Thymus (tissue), 11 donors: ENCODE data around the gene VTCN1. TPM values are rescaled to one million over a fixed set of nuclear protein-coding genes. Genes with fewer than 3 reads are reported as not detected.
"Not testable (repeated sequence)": the region's sequence is repeated elsewhere in the genome, so short reads cannot be mapped to it uniquely, and the experiment has no call there.

Experiments
- DNase-seq, 9 donors: peaks; one replicate each; pipeline ENCODE4 v3.0.0-alpha.2; 2013; ENCODE audit warnings: low spot score in 9 of 9, low read depth in 6 of 9, missing footprints in 1 of 9
- H3K27ac ChIP-seq, 2 donors: one replicate each; pipeline ENCODE4 v1.5.1; 2013; ENCODE audit warnings: control low read depth in 1 of 2, low read depth in 1 of 2, low read length in 1 of 2, mild to moderate bottlenecking in 1 of 2, moderate library complexity in 1 of 2
- H3K27me3 ChIP-seq, 2 donors: one replicate each; pipeline ENCODE4 v1.5.1; 2013; ENCODE audit warnings: low read length in 1 of 2; ENCODE audit not compliant: control insufficient read depth in 2 of 2, insufficient read depth in 1 of 2
- H3K36me3 ChIP-seq, 2 donors: one replicate each; pipeline ENCODE4 v1.5.1; 2013; ENCODE audit warnings: low read length in 1 of 2, mild to moderate bottlenecking in 1 of 2, moderate library complexity in 1 of 2; ENCODE audit not compliant: control insufficient read depth in 2 of 2, insufficient read depth in 2 of 2
- H3K4me1 ChIP-seq, 2 donors: one replicate each; pipeline ENCODE4 v1.5.1; 2013; ENCODE audit warnings: low read length in 2 of 2; ENCODE audit not compliant: control insufficient read depth in 2 of 2, insufficient read depth in 2 of 2
- H3K4me3 ChIP-seq, 2 donors: one replicate each; pipeline ENCODE4 v1.5.1; 2013; ENCODE audit warnings: low read length in 2 of 2, control low read depth in 1 of 2, mild to moderate bottlenecking in 1 of 2
- H3K9me3 ChIP-seq, 2 donors: one replicate each; pipeline ENCODE4 v1.5.1; 2013; ENCODE audit warnings: low read length in 1 of 2, mild to moderate bottlenecking in 1 of 2; ENCODE audit not compliant: control insufficient read depth in 2 of 2, insufficient read depth in 1 of 2
- WGBS: extraction: QIAGEN DNeasy Blood & Tissue Kit; methylation state at CpG from one replicate; pipeline ENCODE4 v1.1.7; 2013; 5-methylcytosine and 5-hydroxymethylcytosine counted together
- polyA plus RNA-seq: library from polyadenylated mRNA; stranded (reverse); fragments of 200-250 nt; gene quantifications from one replicate; pipeline ENCODE4 v1.2.3, GENCODE V29; 2013
- total RNA-seq: library from RNA; stranded (reverse); fragments of 120-200 nt; gene quantifications from one replicate; pipeline ENCODE4 v1.2.4, GENCODE V29; 2013
- donor health status: healthy.

VTCN1 gene
- total and polyA plus RNA-seq, 2 donors, result 0.07 to 0.09 TPM

GRCh38 chr1:117106478-117106877, 104.2 kb downstream of the VTCN1 start:
- no peak overlapping the region for H3K27ac ChIP-seq
- no peaks in the 10 kb centered on the region for H3K27me3 ChIP-seq
- no peaks in the 10 kb centered on the region for H3K4me1 ChIP-seq
- DNase-seq, result peak in 1 of 9 donors; percentile 16
- peaks cover 12 to 24% of the 10 kb centered on the region in 2 donors for H3K36me3 ChIP-seq
- 84% methylated on average over 2 of the region's 2 CpGs for WGBS
- no peaks in the 10 kb centered on the region for H3K9me3 ChIP-seq
- no peak overlapping the region for H3K4me3 ChIP-seq

GRCh38 chr1:117105722-117106121, 105.0 kb downstream of the VTCN1 start:
- no peaks in the 10 kb centered on the region for H3K4me1 ChIP-seq
- H3K4me3 ChIP-seq, result no peak overlapping the region
- H3K36me3 ChIP-seq, result peaks cover 12 to 31% of the 10 kb centered on the region in 2 donors
- H3K27me3 ChIP-seq, result no peaks in the 10 kb centered on the region
- H3K27ac ChIP-seq, result no peak overlapping the region
- H3K9me3 ChIP-seq, result no peaks in the 10 kb centered on the region
- DNase-seq, result no peak

- no peaks in the 10 kb centered on the region for H3K27me3 ChIP-seq
- WGBS, result 98% methylated on average over 3 of the region's 3 CpGs
- H3K4me3 ChIP-seq, result no peak overlapping the region
- peaks cover 12 to 39% of the 10 kb centered on the region in 2 donors for H3K36me3 ChIP-seq
- no peak overlapping the region for H3K27ac ChIP-seq
- no peaks in the 10 kb centered on the region for H3K9me3 ChIP-seq
- no peak for DNase-seq
- H3K4me1 ChIP-seq, result no peaks in the 10 kb centered on the region
Measured at GRCh38 chr1:117104986-117105385, 105.7 kb downstream of the VTCN1 start.

- H3K4me3 ChIP-seq, H3K9me3 ChIP-seq, H3K27ac ChIP-seq, DNase-seq, H3K4me1 ChIP-seq, H3K27me3 ChIP-seq: not testable (repeated sequence)
- 100% methylated on average over 3 of the region's 3 CpGs for WGBS
- peaks cover 28 to 65% of the 10 kb centered on the region in 2 donors for H3K36me3 ChIP-seq
Measured at GRCh38 chr1:117101858-117102257, 108.9 kb downstream of the VTCN1 start.

- Histone ChIP-seq H3K27ac (no peak overlapping the region), H3K36me3 (peaks cover 28 to 68% of the 10 kb centered on the region in 2 donors), H3K4me1 (no peaks in the 10 kb centered on the region), H3K9me3 (no peaks in the 10 kb centered on the region), H3K4me3 (no peak overlapping the region), H3K27me3 (no peaks in the 10 kb centered on the region)
- WGBS, result 100% methylated on average over 1 of the region's 1 CpG
- DNase-seq, result no peak
Measured at GRCh38 chr1:117101334-117101733, 109.4 kb downstream of the VTCN1 start.

- no peak for DNase-seq
- H3K27me3 ChIP-seq, result no peaks in the 10 kb centered on the region
- peaks cover 41 to 72% of the 10 kb centered on the region in 2 donors for H3K36me3 ChIP-seq
- H3K27ac ChIP-seq, result no peak overlapping the region
- 97% methylated on average over 4 of the region's 4 CpGs for WGBS
- H3K4me3 ChIP-seq, result no peak overlapping the region
- H3K4me1 ChIP-seq, result no peaks in the 10 kb centered on the region
- no peaks in the 10 kb centered on the region for H3K9me3 ChIP-seq
Measured at GRCh38 chr1:117098287-117098890, 112.3 kb downstream of the VTCN1 start.

GRCh38 chr1:117097443-117097842, 113.3 kb downstream of the VTCN1 start:
- no peaks in the 10 kb centered on the region for H3K4me1 ChIP-seq
- H3K36me3 ChIP-seq, result peaks cover 44 to 75% of the 10 kb centered on the region in 2 donors
- H3K4me3 ChIP-seq, result no peak overlapping the region
- no peaks in the 10 kb centered on the region for H3K27me3 ChIP-seq
- DNase-seq, result no peak
- no peak overlapping the region for H3K27ac ChIP-seq
- WGBS, result 94% methylated on average over 4 of the region's 4 CpGs
- no peaks in the 10 kb centered on the region for H3K9me3 ChIP-seq

GRCh38 chr1:117096951-117097408, 113.7 kb downstream of the VTCN1 start:
- DNase-seq, result no peak
- Histone ChIP-seq H3K4me3 (no peak overlapping the region), H3K9me3 (no peaks in the 10 kb centered on the region), H3K36me3 (peaks cover 45 to 76% of the 10 kb centered on the region in 2 donors), H3K27me3 (no peaks in the 10 kb centered on the region), H3K27ac (no peak overlapping the region), H3K4me1 (no peaks in the 10 kb centered on the region)
- 93% methylated on average over 3 of the region's 3 CpGs for WGBS

- H3K27me3 ChIP-seq, result no peaks in the 10 kb centered on the region
- H3K27ac ChIP-seq, result no peak overlapping the region
- no peaks in the 10 kb centered on the region for H3K4me1 ChIP-seq
- peaks cover 57 to 78% of the 10 kb centered on the region in 2 donors for H3K36me3 ChIP-seq
- DNase-seq, result no peak
- no peak overlapping the region for H3K4me3 ChIP-seq
- WGBS, result 99% methylated on average over 7 of the region's 7 CpGs
- no peaks in the 10 kb centered on the region for H3K9me3 ChIP-seq
Measured at GRCh38 chr1:117094841-117095604, 115.7 kb downstream of the VTCN1 start.
